ENCODE measurements around the gene LRRC9.

LRRC9 gene

DNA sequence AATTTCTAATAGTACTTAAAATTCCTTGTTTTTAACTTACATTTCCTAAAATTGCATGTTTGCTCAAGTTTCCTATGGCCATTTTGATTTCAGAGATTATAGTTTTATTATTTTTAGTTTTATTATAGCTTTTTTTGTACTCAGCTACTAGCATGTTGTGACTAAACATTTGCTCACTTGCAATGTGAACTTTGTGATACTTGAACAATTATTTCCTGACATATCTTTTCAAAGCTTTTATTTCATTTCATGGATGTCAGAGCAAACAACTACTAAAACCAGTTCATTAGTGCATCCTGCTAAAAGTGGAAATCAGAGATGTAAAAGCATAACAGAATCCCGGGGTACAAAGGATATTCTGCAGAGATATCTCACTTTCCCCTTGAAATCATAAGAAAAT is 138.1 kb downstream of the LRRC9 start:
- no peak overlapping the region for H3K4me3 ChIP-seq (ENCODE audit: low read length)
- TF ChIP-seq CTCF (IDR thresholded peaks at IDR 0.05; ENCODE audit: insufficient read depth, low read depth, low read length, missing control alignments), result no peak
- DNase-seq (ENCODE audit: low read depth), result no peak

- H3K4me3 ChIP-seq (ENCODE audit: low read length), result no peak overlapping the region
- DNase-seq (ENCODE audit: low read depth), result peak; percentile 44
- no peak for TF ChIP-seq CTCF (IDR thresholded peaks at IDR 0.05; ENCODE audit: insufficient read depth, low read depth, low read length, missing control alignments)
Measured at GRCh38 chr14:60061371-60061770, 141.4 kb downstream of the LRRC9 start.

DNA sequence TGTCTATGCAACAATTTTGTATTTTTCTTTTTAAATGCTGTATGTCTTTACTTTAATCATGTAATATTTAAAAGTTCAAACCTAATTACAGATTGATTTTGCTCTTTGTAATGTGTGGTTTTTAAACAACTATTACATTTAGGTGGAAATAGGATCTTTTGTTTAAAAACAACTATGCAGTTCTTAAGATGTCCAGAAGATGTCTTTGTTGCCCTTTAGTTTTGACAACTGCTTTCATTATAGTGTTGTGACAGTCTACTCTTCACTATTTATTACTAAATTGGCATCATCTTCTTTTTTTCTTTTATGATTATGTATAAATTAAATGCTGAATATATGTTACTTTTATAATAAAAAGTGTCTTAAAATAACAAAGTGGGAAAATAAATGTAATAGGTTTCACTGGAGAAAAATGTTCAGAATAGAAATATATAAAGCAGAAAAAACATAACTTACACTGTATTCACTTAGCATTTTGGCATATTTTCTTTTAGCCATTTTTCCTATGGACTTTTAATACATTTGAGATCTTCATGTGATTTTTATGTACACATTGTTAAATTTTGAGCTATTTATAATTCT is 144.6 kb downstream of the LRRC9 start:
- TF ChIP-seq CTCF (IDR thresholded peaks at IDR 0.05; ENCODE audit: insufficient read depth, low read depth, low read length, missing control alignments), result peak; percentile 48
- peak; percentile 52 for DNase-seq (ENCODE audit: low read depth)
- H3K4me3 ChIP-seq (ENCODE audit: low read length), result no peak overlapping the region

DNA sequence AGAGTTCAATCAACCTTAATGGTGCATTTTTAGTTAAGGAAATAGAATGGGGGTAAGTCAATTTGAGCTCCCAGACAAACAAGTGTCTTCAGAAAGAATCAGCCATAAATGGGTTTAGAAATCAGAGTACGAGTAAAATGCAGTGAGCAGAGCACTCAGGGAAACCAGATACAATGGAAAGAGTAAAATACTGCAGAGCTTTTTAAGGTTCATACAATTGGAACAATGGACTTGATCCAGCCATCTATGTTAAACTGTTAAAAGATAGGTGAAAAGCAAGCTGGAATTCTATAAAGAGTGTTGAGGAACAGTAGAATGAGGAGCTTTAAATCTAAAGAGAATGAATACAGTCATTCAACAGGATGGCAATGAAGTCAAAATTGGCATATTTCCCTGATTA is 147.9 kb downstream of the LRRC9 start:
- no peak for DNase-seq (ENCODE audit: low read depth)
- no peak overlapping the region for H3K4me3 ChIP-seq (ENCODE audit: low read length)
- no peak for TF ChIP-seq CTCF (IDR thresholded peaks at IDR 0.05; ENCODE audit: insufficient read depth, low read depth, low read length, missing control alignments)

- no peak for DNase-seq (ENCODE audit: low read depth)
- TF ChIP-seq CTCF (IDR thresholded peaks at IDR 0.05; ENCODE audit: insufficient read depth, low read depth, low read length, missing control alignments), result peak; percentile 26
- no peak overlapping the region for H3K4me3 ChIP-seq (ENCODE audit: low read length)
Measured at GRCh38 chr14:60079723-60080122, 159.8 kb downstream of the LRRC9 start.

GRCh38 chr14:60085085-60085484 is 165.1 kb downstream of the LRRC9 start:
- no peak overlapping the region for H3K4me3 ChIP-seq (ENCODE audit: low read length)
- peak; percentile 75 for DNase-seq (ENCODE audit: low read depth)
- no peak for TF ChIP-seq CTCF (IDR thresholded peaks at IDR 0.05; ENCODE audit: insufficient read depth, low read depth, low read length, missing control alignments)

DNA sequence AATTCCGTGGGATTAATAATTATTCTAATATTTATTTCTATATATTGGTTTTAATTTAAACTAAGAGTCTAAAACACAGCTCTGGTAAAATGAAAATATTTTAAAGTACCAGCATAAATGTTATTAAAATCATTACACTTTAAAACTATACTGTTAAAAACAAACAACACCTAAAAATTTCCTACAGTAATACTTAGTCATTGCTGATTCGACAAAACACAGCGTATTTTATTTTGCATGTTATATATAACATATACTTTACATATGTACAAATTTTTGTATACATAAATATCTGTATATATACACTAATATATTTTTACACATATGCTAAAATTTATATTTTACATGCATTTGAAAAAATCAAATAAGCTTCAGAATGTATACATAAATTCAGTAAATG is 165.7 kb downstream of the LRRC9 start:
- DNase-seq (ENCODE audit: low read depth), result no peak
- no peak for TF ChIP-seq CTCF (IDR thresholded peaks at IDR 0.05; ENCODE audit: insufficient read depth, low read depth, low read length, missing control alignments)
- H3K4me3 ChIP-seq (ENCODE audit: low read length), result no peak overlapping the region

All from epithelial cell of esophagus (primary cell).